ENCODE results near the gene ELANE.
"Not testable (repeated sequence)": the region's sequence is repeated elsewhere in the genome, so short reads cannot be mapped to it uniquely, and the experiment has no call there.

Gene ELANE

GRCh38 chr19:881385-882071 is 29.4 kb downstream of the ELANE start:
- no peak for DNase-seq

- no peak for DNase-seq
Observed at GRCh38 chr19:882871-883497, 30.9 kb downstream of the ELANE start.

GRCh38 chr19:883661-884211 is 31.6 kb downstream of the ELANE start:
- DNase-seq, result no peak

GRCh38 chr19:884420-885211 is 32.5 kb downstream of the ELANE start:
- no peak for DNase-seq

- DNase-seq, result no peak
Observed at GRCh38 chr19:885536-886224, 33.6 kb downstream of the ELANE start.

GRCh38 chr19:887072-887471 is 35.0 kb downstream of the ELANE start:
- peak; percentile 40 to 44 (median 41) for DNase-seq

- no peak for DNase-seq
Observed at GRCh38 chr19:887599-887998, 35.5 kb downstream of the ELANE start.

- no peak for DNase-seq
Observed at GRCh38 chr19:888581-889385, 36.7 kb downstream of the ELANE start.

- DNase-seq, result no peak
Observed at GRCh38 chr19:889662-890295, 37.7 kb downstream of the ELANE start.

- no peak for DNase-seq
Observed at GRCh38 chr19:890831-891230, 38.7 kb downstream of the ELANE start.

GRCh38 chr19:891421-892200 is 39.5 kb downstream of the ELANE start:
- not testable (repeated sequence) for DNase-seq

- DNase-seq, result peak; percentile 35 to 62 (median 50)
Observed at GRCh38 chr19:892243-892893, 40.3 kb downstream of the ELANE start.

- peak; percentile 96 to 97 (median 97) for DNase-seq
Observed at GRCh38 chr19:892894-893689, 41.0 kb downstream of the ELANE start, which contains the start of the genes MED16 and RNU6-9. Gene MED16, minus strand, starts transcription at chr19:893187. Its CDS starts 2,056 bp downstream, at chr19:891131. Gene RNU6-9, plus strand, starts transcription at chr19:893484.

- no peak for DNase-seq
Observed at GRCh38 chr19:896434-896833, 44.3 kb downstream of the ELANE start.

GRCh38 chr19:896999-897398 is 44.9 kb downstream of the ELANE start:
- no peak for DNase-seq

GRCh38 chr19:897442-898039 is 45.4 kb downstream of the ELANE start:
- no peak for DNase-seq

- DNase-seq, result no peak
Observed at GRCh38 chr19:898663-899062, 46.6 kb downstream of the ELANE start.

- DNase-seq, result no peak
Observed at GRCh38 chr19:899336-900042, 47.4 kb downstream of the ELANE start.

All from suppressor macrophage treated with lipopolysaccharide for 1 hour (primary cell).